GM12875 (cell line): ENCODE results near the gene PALLD.
A peak's percentile ranks its signal among the peaks of the same experiment; 100 is the strongest.

ENCODE experiments used
- H3K4me3 ChIP-seq: one replicate; pipeline ENCODE4 v1.5.1; 2011; ENCODE audit warnings: low read depth, low read length, control low read depth
- CTCF ChIP-seq: IDR thresholded peaks from 2 replicates; pipeline ENCODE4 v1.5.1; 2011; ENCODE audit warnings: low read depth, mild to moderate bottlenecking, control low read depth, inconsistent platforms, low read length, moderate library complexity, borderline replicate concordance; ENCODE audit not compliant: insufficient read depth

PALLD gene

GRCh38 chr4:168550064-168550766 is 53.4 kb downstream of the PALLD start:
- TF ChIP-seq CTCF = no peak
- H3K4me3 ChIP-seq = no peak overlapping the region

GRCh38 chr4:168551211-168551610 is 54.4 kb downstream of the PALLD start:
- no peak for TF ChIP-seq CTCF
- H3K4me3 ChIP-seq = no peak overlapping the region

GRCh38 chr4:168551945-168552695 is 55.3 kb downstream of the PALLD start:
- TF ChIP-seq CTCF = peak; percentile 6; the same call in 1 of the 2 replicates

GRCh38 chr4:168553714-168554370 is 57.0 kb downstream of the PALLD start:
- no peak for TF ChIP-seq CTCF
- H3K4me3 ChIP-seq = no peak overlapping the region

More at GRCh38 chr4:168551945-168552695, 55.3 kb downstream of the PALLD start:
- no peak overlapping the region for H3K4me3 ChIP-seq

GRCh38 chr4:168555437-168555836 is 58.6 kb downstream of the PALLD start:
- no peak overlapping the region for H3K4me3 ChIP-seq
- TF ChIP-seq CTCF = no peak

- no peak for TF ChIP-seq CTCF
- no peak overlapping the region for H3K4me3 ChIP-seq
Measured at GRCh38 chr4:168557658-168558057, 60.8 kb downstream of the PALLD start.
